Stomach (tissue), 9 donors: Measurements from ENCODE around the gene TMCO4. TPM values are rescaled to one million over a fixed set of nuclear protein-coding genes. Genes with fewer than 3 reads are reported as not detected.

Experiments used
- DNase-seq, 2 donors: peaks; one replicate each; pipeline versions ENCODE4 v3.0.0 to v3.0.0-alpha.2; 2013 to 2019
- H3K27ac ChIP-seq, 5 donors: fragments of 200-600 bp in 4 of 5; sonication (generic) in 4 of 5; one replicate each; pipeline ENCODE4 v1.5.1; 2013 to 2019; ENCODE audit warnings: mild to moderate bottlenecking in 1 of 5, moderate library complexity in 1 of 5
- H3K27me3 ChIP-seq, 3 donors: fragments of 200-600 bp; sonication (generic); one replicate each; pipeline ENCODE4 v1.5.1; 2017 to 2019; ENCODE audit warnings: mixed run types in 1 of 3
- H3K36me3 ChIP-seq, 4 donors: fragments of 200-600 bp; sonication (generic); 1 replicate in 3 of 4; 2 replicates in 1 of 4; pipeline ENCODE4 v1.5.1; 2016 to 2019
- H3K4me1 ChIP-seq, 4 donors: fragments of 200-600 bp; sonication (generic); one replicate each; pipeline ENCODE4 v1.5.1; 2016 to 2019
- H3K4me3 ChIP-seq, 4 donors: fragments of 200-600 bp; sonication (generic) in 3 of 4; one replicate each; pipeline ENCODE4 v1.5.1; 2016 to 2019; ENCODE audit warnings: mild to moderate bottlenecking in 1 of 4
- H3K9me3 ChIP-seq, 4 donors: fragments of 200-600 bp; sonication (generic); one replicate each; pipeline ENCODE4 v1.5.1; 2016 to 2019
- EP300 ChIP-seq: sonication (generic); formaldehyde crosslinking; IDR thresholded peaks from one replicate; pipeline ENCODE4 v1.6.1; 2017; ENCODE audit warnings: antibody characterized with exemption
- POLR2A ChIP-seq, 4 donors: fragments of 450-650 bp; IDR thresholded peaks; one replicate each; pipeline ENCODE4 v1.6.1; 2016; ENCODE audit warnings: antibody characterized with exemption in 4 of 4, control low read depth in 2 of 4, mild to moderate bottlenecking in 1 of 4, moderate library complexity in 1 of 4
- POLR2AphosphoS5 ChIP-seq, 3 donors: sonication (generic); formaldehyde crosslinking; IDR thresholded peaks; one replicate each; pipeline ENCODE4 v1.6.1; 2016; ENCODE audit warnings: antibody characterized with exemption in 3 of 3
- WGBS, 5 donors: extraction: QIAGEN DNeasy Blood & Tissue Kit in 3 of 5; methylation state at CpG; one replicate each; pipeline versions ENCODE4 v1.1.5 to v1.1.7; 2013 to 2018; 5-methylcytosine and 5-hydroxymethylcytosine counted together
- intact Hi-C: fragments of 100-400 bp; cut with DNase I; formaldehyde crosslinking; loops from one replicate; pipeline ENCODE4 v1.15.1; 2023; ENCODE audit warnings: low total_unique reads
- polyA plus RNA-seq, 3 donors: library from polyadenylated mRNA; stranded (reverse); fragments of 200-250 nt; gene quantifications; one replicate each; pipeline ENCODE4 v1.2.3, GENCODE V29; 2013
- total RNA-seq, 5 donors: library from RNA; depleted of rRNA; stranded (reverse); fragments of >200 nt; gene quantifications; one replicate each; pipeline versions ENCODE4 v1.1.0 to v1.2.3, GENCODE V29; 2014 to 2016
- TF ChIP-seq, protein P1 (sequence below), 7 experiments: fragments of 450-650 bp in 4 of 7; fragments of 200-600 bp in 3 of 7; sonication (generic) in 3 of 7; IDR thresholded peaks; one replicate each; pipeline ENCODE4 v1.5.1; 2016 to 2019; ENCODE audit warnings: antibody characterized with exemption in 7 of 7, control low read depth in 2 of 7, mild to moderate bottlenecking in 1 of 7
- donor health status: healthy with polysubstance abuse.
- donor health status: Bipolar disorder and iron deficiency.
- donor health status: healthy.

Gene TMCO4
- total and polyA plus RNA-seq, 8 donors = 5.3 to 326 (median 24.2) TPM

DNA sequence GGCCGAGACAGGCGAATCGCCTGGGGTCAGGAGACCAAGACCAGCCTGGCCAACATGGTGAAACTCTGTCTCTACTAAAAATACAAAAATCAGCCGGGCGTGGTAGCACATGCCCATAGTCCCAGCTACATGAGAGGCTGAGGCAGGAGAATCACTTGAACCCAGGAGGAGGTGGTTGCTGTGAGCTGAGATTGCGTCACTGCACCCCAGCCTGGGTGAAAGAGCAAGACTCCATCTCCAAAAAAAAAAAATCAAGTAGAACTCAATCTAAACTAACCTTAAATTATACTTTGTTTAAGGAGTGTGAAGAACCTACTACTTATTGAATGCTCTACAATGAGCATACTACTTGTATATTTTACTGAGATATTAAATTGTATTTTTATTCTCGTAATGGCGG, 45.8 kb upstream of the TMCO4 start:
- Histone ChIP-seq H3K27ac (no peak overlapping the region), H3K9me3 (no peaks in the 10 kb centered on the region), H3K36me3 (no peaks in the 10 kb centered on the region), H3K4me3 (no peak overlapping the region), H3K4me1 (no peaks in the 10 kb centered on the region), H3K27me3 (peaks cover 0 to 6% (median 0%) of the 10 kb centered on the region in 3 donors)
- DNase-seq = no peak
- WGBS, 5 donors = 85 to 89% (median 88%) methylated on average over 8 of the region's 8 CpGs
- no peak for TF ChIP-seq EP300
- no peak for TF ChIP-seq POLR2A (IDR thresholded peaks at IDR 0.05)
- TF ChIP-seq, protein P1, sequence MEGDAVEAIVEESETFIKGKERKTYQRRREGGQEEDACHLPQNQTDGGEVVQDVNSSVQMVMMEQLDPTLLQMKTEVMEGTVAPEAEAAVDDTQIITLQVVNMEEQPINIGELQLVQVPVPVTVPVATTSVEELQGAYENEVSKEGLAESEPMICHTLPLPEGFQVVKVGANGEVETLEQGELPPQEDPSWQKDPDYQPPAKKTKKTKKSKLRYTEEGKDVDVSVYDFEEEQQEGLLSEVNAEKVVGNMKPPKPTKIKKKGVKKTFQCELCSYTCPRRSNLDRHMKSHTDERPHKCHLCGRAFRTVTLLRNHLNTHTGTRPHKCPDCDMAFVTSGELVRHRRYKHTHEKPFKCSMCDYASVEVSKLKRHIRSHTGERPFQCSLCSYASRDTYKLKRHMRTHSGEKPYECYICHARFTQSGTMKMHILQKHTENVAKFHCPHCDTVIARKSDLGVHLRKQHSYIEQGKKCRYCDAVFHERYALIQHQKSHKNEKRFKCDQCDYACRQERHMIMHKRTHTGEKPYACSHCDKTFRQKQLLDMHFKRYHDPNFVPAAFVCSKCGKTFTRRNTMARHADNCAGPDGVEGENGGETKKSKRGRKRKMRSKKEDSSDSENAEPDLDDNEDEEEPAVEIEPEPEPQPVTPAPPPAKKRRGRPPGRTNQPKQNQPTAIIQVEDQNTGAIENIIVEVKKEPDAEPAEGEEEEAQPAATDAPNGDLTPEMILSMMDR (IDR thresholded peaks at IDR 0.05) = no peak
- TF ChIP-seq POLR2AphosphoS5 (IDR thresholded peaks at IDR 0.05) = no peak
- intact Hi-C loops = no loop called here

DNA sequence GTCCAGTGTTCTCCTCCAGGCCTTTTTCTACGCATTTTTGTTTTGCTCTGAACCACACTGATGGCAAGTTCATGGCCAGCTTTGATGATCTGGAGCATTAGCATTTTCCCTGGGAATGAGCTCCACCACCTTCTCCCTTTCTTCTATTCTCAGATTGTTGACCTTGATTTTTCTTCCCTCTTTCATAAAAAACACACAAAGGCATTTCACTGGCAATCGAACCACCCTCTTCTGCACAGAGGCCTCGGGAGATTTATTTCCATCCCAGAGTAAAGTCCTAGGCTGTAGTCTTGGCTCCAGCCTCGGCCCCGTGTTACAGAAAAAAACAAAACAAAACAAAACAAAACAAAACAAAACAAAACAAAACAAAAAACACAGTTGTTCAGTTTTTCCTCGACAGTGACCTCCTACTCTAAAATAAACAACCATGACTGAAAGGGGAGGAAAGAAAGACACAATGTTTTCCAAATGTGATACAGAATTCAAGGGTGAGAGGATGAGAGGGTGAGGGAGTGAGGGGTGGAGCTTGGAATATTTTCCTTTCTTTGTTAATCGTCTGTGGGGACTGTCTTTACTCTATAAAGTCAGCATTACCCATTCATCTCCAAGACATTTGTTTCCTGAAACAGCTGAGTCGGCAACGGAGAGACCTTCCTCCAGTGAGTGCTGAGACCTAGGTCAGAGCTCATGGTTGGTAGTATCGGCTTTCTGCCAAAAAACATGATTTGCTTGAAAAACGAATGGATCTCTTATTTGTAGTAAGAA, 45.2 kb upstream of the TMCO4 start:
- peak in 1 of 2 donors; percentile 25 for DNase-seq
- no peaks in the 10 kb centered on the region for H3K4me1 ChIP-seq
- no peak overlapping the region for H3K27ac ChIP-seq
- WGBS, 5 donors = 36 to 45% (median 43%) methylated on average over 11 of the region's 11 CpGs
- H3K36me3 ChIP-seq = no peaks in the 10 kb centered on the region
- H3K4me3 ChIP-seq = no peak overlapping the region
- peaks cover 0 to 6% (median 0%) of the 10 kb centered on the region in 3 donors for H3K27me3 ChIP-seq
- intact Hi-C loops = no loop called here
- TF ChIP-seq EP300 (no peak), POLR2A (IDR thresholded peaks at IDR 0.05) (no peak), POLR2AphosphoS5 (IDR thresholded peaks at IDR 0.05) (no peak)
- TF ChIP-seq, protein P1 (IDR thresholded peaks at IDR 0.05) = no peak
- H3K9me3 ChIP-seq = no peaks in the 10 kb centered on the region

DNA sequence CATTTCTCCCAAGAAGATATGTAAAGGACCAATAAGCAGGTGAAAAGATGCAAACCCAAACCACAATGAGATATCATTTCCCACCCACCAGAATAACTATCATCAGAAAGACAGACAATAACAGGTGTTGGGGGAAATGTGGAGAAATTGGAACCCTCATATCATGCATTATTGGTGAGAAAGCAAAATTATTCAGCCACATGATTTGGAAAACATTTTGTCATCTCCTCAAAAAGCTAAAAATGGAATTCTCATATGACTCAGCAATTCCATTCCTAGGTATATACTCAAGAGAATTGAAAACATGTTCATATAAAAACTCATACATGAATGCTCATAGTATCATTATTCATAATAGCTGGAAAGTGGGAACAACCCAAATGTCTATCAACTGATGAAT, 40.5 kb upstream of the TMCO4 start:
- H3K36me3 ChIP-seq = no peaks in the 10 kb centered on the region
- no peak for DNase-seq
- H3K4me3 ChIP-seq = no peak overlapping the region
- H3K4me1 ChIP-seq = no peaks in the 10 kb centered on the region
- no peaks in the 10 kb centered on the region for H3K9me3 ChIP-seq
- no peaks in the 10 kb centered on the region for H3K27me3 ChIP-seq
- intact Hi-C loops = no loop called here
- TF ChIP-seq EP300 = no peak
- TF ChIP-seq, protein P1 (IDR thresholded peaks at IDR 0.05) = no peak
- TF ChIP-seq POLR2AphosphoS5 (IDR thresholded peaks at IDR 0.05) = no peak
- TF ChIP-seq POLR2A (IDR thresholded peaks at IDR 0.05) = no peak
- no peak overlapping the region for H3K27ac ChIP-seq

DNA sequence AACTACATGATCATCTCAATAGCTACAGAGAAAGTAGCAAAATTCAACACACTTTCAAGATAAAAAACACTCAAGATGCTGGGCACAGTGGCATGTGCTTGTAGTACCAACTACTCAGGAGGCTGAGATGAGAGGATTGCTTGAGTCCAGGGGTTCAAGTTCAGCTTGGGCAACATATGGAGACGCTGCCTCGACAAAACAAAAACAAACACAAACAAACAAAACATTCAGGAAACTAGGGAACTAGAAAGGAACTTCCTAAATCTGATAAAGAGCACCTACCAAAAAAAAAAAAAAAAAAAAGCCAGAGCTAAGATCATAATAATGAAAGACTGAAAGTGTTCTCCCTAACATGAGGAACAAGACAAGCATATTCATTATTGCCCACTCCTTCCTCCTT, 38.1 kb upstream of the TMCO4 start:
- no peak for DNase-seq
- Histone ChIP-seq H3K27ac (no peak overlapping the region), H3K36me3 (no peaks in the 10 kb centered on the region), H3K4me1 (no peaks in the 10 kb centered on the region), H3K9me3 (no peaks in the 10 kb centered on the region), H3K4me3 (no peak overlapping the region), H3K27me3 (no peaks in the 10 kb centered on the region)
- intact Hi-C loops = no loop called here
- 54 to 71% (median 64%) methylated on average over 2 of the region's 2 CpGs for WGBS, 5 donors
- TF ChIP-seq POLR2A (IDR thresholded peaks at IDR 0.05) (no peak), POLR2AphosphoS5 (IDR thresholded peaks at IDR 0.05) (no peak), EP300 (no peak)
- TF ChIP-seq, protein P1 (IDR thresholded peaks at IDR 0.05) = no peak
